GM23338 (cell line): Measurements from ENCODE around the gene HCLS1. TPM values are rescaled to one million over a fixed set of nuclear protein-coding genes. Genes with fewer than 3 reads are reported as not detected.

Experiments
- ATAC-seq: fragments of 200-7000 bp; cut with Tn5 transposase; 3 replicates; pipeline ENCODE4 v1.9.1; 2020
- DNase-seq: peaks from one replicate; pipeline ENCODE4 v3.0.0-alpha.2; 2015; ENCODE audit warnings: low spot score
- H2AFZ ChIP-seq: fragments of 200-600 bp; sonication (generic); 2 replicates; pipeline ENCODE4 v1.8.0; 2016; ENCODE audit warnings: antibody characterized with exemption, mild to moderate bottlenecking, moderate library complexity
- H3F3A ChIP-seq: fragments of 200-600 bp; sonication (generic); replicated peaks from 2 replicates; pipeline ENCODE4 v1.8.0; 2017; ENCODE audit warnings: antibody characterized with exemption, mixed run types, low read depth
- H3K27ac ChIP-seq: fragments of 200-600 bp; sonication (generic); 2 replicates; pipeline ENCODE4 v1.6.1; 2016; ENCODE audit warnings: low read depth
- H3K27me3 ChIP-seq: fragments of 200-600 bp; sonication (generic); 2 replicates; pipeline ENCODE4 v1.8.0; 2016; ENCODE audit warnings: mild to moderate bottlenecking, mixed run types, moderate library complexity; ENCODE audit not compliant: insufficient read depth
- H3K36me3 ChIP-seq: fragments of 200-600 bp; sonication (generic); 2 replicates; pipeline ENCODE4 v1.8.0; 2016; ENCODE audit warnings: mild to moderate bottlenecking; ENCODE audit not compliant: insufficient read depth
- H3K4me1 ChIP-seq: fragments of 200-600 bp; sonication (generic); 2 replicates; pipeline ENCODE4 v1.8.0; 2016; ENCODE audit warnings: mild to moderate bottlenecking, moderate library complexity; ENCODE audit not compliant: insufficient read depth
- H3K4me2 ChIP-seq: fragments of 200-600 bp; sonication (generic); 2 replicates; pipeline ENCODE4 v1.7.1; 2017; ENCODE audit warnings: mixed run types
- H3K4me3 ChIP-seq: fragments of 200-600 bp; sonication (generic); 2 replicates; pipeline ENCODE4 v1.6.1; 2016; ENCODE audit warnings: mixed run types
- H3K79me2 ChIP-seq: fragments of 200-600 bp; sonication (generic); replicated peaks from 2 replicates; pipeline ENCODE4 v1.8.0; 2017; ENCODE audit warnings: mild to moderate bottlenecking; ENCODE audit not compliant: insufficient read depth
- H3K9me2 ChIP-seq: fragments of 200-600 bp; sonication (generic); 2 replicates; pipeline ENCODE4 v1.8.0; 2017; ENCODE audit not compliant: insufficient read depth
- H4K20me1 ChIP-seq: fragments of 200-600 bp; sonication (generic); replicated peaks from 2 replicates; pipeline ENCODE4 v1.8.0; 2017; ENCODE audit warnings: mild to moderate bottlenecking; ENCODE audit not compliant: insufficient read depth
- H3K27ac Mint-ChIP-seq: 2 replicates; pipeline ENCODE4 v1.8.0; 2020; ENCODE audit warnings: inconsistent platforms, mild to moderate bottlenecking, moderate library complexity, mixed read lengths
- H3K27me3 Mint-ChIP-seq: 3 replicates; pipeline ENCODE4 v1.8.0; 2022; ENCODE audit warnings: low read depth, mild to moderate bottlenecking, moderate library complexity, mixed read lengths, inconsistent platforms; ENCODE audit not compliant: insufficient read depth, poor library complexity
- H3K36me3 Mint-ChIP-seq: 3 replicates; pipeline ENCODE4 v1.8.0; 2021; ENCODE audit warnings: low read depth, mild to moderate bottlenecking, inconsistent platforms, moderate library complexity, mixed read lengths
- H3K4me1 Mint-ChIP-seq: 3 replicates; pipeline ENCODE4 v1.8.0; 2020; ENCODE audit warnings: mild to moderate bottlenecking, inconsistent platforms, mixed read lengths
- H3K4me3 Mint-ChIP-seq: 3 replicates; pipeline ENCODE4 v1.8.0; 2021; ENCODE audit warnings: moderate library complexity, mild to moderate bottlenecking, inconsistent platforms, mixed read lengths
- H3K9me3 Mint-ChIP-seq: 3 replicates; pipeline ENCODE4 v1.8.0; 2020; ENCODE audit warnings: moderate library complexity, mild to moderate bottlenecking, inconsistent platforms, mixed read lengths
- EZH2phosphoT487 ChIP-seq: fragments of 200-600 bp; sonication (generic); IDR thresholded peaks from one replicate; pipeline ENCODE4 v1.8.1; 2018; ENCODE audit warnings: antibody characterized with exemption; ENCODE audit not compliant: unreplicated experiment
- POLR2AphosphoS5 ChIP-seq: IDR thresholded peaks from 2 replicates; pipeline ENCODE4 v1.6.1; 2016; ENCODE audit warnings: antibody characterized with exemption, low read depth
- ZNF331 ChIP-seq: fragments of 250-450 bp; sonication (Bioruptor Pico); IDR thresholded peaks from 2 replicates; pipeline ENCODE4 v1.5.0; 2020; ENCODE audit warnings: low read depth, mild to moderate bottlenecking, moderate library complexity
- polyA plus RNA-seq: library from polyadenylated mRNA; unstranded; fragments of >200 nt; fragmentation: Nextera tagmentation; extraction: Ambion mirVana; gene quantifications from 2 replicates; pipeline ENCODE4 v1.2.1, GENCODE V29; 2016
- total RNA-seq: library from RNA; depleted of rRNA; stranded (reverse); fragments of >200 nt; shearing (Covaris generic); gene quantifications from 2 replicates; pipeline ENCODE4 v1.2.3, GENCODE V29; 2014
- TF ChIP-seq, protein P1 (sequence below), 2 experiments: fragments of 200-600 bp in 1 of 2; sonication (generic) in 1 of 2; conservative IDR thresholded peaks; 2 replicates each; pipeline versions ENCODE4 v1.5.1 to v1.6.1; 2016 to 2017; ENCODE audit warnings: antibody characterized with exemption in 2 of 2, low read depth in 2 of 2, mild to moderate bottlenecking in 2 of 2, moderate library complexity in 1 of 2
- TF ChIP-seq, protein P2 (sequence below): IDR thresholded peaks from 2 replicates; pipeline ENCODE4 v1.6.1; 2016; ENCODE audit warnings: antibody characterized with exemption

The HCLS1 gene
- total and polyA plus RNA-seq, 2 experiments from 2014 or later, result 0.66 to 1.1 TPM

DNA sequence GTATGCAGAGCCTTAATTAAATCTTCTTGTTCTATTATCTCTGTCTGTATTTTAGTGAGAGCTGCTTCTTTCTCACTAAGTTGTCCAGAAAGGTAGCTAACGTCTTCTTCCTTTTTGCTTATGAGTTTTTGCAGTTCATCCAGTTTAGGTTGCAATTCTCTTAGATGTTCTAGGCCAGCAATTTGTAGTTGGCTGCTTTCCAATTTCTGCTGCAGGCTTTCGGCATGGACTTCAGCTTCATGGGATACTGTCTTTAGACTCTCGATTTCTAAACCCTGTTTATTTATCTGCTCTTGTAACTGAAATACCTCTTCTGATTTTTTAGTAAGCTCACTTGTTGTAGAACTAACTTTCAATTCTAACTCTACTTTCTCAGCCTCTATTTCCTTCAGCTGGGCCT, 35.5 kb upstream of the HCLS1 start:
- Mint-ChIP-seq H3K27me3 (no peaks in the 10 kb centered on the region), H3K9me3 (no peaks in the 10 kb centered on the region; the same call in 2 of the 3 replicates), H3K4me1 (no peaks in the 10 kb centered on the region; the same call in 2 of the 3 replicates), H3K36me3 (peaks cover 26% of the 10 kb centered on the region), H3K27ac (no peak overlapping the region), H3K4me3 (no peak overlapping the region)
- Histone ChIP-seq H3K4me2 (no peak overlapping the region), H3K4me1 (no peaks in the 10 kb centered on the region), H4K20me1 (no peaks in the 10 kb centered on the region), H3K27ac (no peak overlapping the region), H3K4me3 (no peak overlapping the region), H3F3A (no peaks in the 10 kb centered on the region), H2AFZ (no peak overlapping the region), H3K27me3 (no peaks in the 10 kb centered on the region), H3K36me3 (peaks cover 11% of the 10 kb centered on the region), H3K9me2 (no peaks in the 10 kb centered on the region), H3K79me2 (no peaks in the 10 kb centered on the region)
- no peak for ATAC-seq
- no peak for DNase-seq
- TF ChIP-seq, protein P1, sequence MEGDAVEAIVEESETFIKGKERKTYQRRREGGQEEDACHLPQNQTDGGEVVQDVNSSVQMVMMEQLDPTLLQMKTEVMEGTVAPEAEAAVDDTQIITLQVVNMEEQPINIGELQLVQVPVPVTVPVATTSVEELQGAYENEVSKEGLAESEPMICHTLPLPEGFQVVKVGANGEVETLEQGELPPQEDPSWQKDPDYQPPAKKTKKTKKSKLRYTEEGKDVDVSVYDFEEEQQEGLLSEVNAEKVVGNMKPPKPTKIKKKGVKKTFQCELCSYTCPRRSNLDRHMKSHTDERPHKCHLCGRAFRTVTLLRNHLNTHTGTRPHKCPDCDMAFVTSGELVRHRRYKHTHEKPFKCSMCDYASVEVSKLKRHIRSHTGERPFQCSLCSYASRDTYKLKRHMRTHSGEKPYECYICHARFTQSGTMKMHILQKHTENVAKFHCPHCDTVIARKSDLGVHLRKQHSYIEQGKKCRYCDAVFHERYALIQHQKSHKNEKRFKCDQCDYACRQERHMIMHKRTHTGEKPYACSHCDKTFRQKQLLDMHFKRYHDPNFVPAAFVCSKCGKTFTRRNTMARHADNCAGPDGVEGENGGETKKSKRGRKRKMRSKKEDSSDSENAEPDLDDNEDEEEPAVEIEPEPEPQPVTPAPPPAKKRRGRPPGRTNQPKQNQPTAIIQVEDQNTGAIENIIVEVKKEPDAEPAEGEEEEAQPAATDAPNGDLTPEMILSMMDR (conservative IDR thresholded peaks at IDR 0.05; ENCODE audit: low read depth in 2 of 2), result no peak

DNA sequence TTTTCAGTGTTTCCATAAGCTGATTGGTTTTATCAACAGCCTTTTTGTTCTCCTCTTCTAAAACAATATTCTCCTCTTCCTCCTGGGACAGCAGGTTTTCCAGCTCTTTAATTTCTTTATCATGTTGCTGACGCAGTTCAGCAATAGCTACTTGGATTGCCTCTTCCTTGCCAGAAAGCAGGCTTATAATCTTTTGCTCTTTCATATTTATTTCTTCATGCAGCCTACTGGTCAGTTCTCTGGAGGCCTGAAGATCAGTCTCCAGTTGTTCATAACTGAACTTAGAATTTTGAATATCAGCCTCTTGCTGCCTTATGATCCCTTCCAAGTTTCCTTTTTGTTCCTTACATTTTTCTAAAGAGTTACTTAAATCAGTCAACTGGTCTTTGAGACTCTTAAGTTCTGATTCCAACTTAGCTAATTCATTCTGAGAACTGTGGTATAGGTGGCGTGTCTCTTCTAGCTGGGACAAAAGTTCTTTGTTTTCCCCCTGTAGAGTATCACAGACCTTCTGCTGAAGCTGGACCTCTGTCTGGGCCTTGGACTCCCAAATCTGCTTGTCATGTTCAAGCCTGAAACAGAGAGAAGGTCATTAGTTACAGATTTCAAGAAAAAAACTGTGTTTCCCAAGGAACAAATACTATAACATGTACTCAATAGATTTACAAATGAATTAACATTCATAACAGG, 31.5 kb upstream of the HCLS1 start:
- H3K4me2 ChIP-seq, result no peak overlapping the region
- ATAC-seq, result no peak
- H3K4me1 ChIP-seq, result no peaks in the 10 kb centered on the region
- H3K4me3 ChIP-seq, result no peak overlapping the region
- Mint-ChIP-seq H3K36me3 (peaks cover 41% of the 10 kb centered on the region), H3K4me3 (no peak overlapping the region), H3K4me1 (no peaks in the 10 kb centered on the region; the same call in 2 of the 3 replicates), H3K27me3 (no peaks in the 10 kb centered on the region), H3K27ac (no peak overlapping the region), H3K9me3 (peaks cover 4% of the 10 kb centered on the region; the same call in 2 of the 3 replicates)
- H2AFZ ChIP-seq, result no peak overlapping the region
- H3K79me2 ChIP-seq, result no peaks in the 10 kb centered on the region
- H3F3A ChIP-seq, result no peaks in the 10 kb centered on the region
- TF ChIP-seq, protein P2, sequence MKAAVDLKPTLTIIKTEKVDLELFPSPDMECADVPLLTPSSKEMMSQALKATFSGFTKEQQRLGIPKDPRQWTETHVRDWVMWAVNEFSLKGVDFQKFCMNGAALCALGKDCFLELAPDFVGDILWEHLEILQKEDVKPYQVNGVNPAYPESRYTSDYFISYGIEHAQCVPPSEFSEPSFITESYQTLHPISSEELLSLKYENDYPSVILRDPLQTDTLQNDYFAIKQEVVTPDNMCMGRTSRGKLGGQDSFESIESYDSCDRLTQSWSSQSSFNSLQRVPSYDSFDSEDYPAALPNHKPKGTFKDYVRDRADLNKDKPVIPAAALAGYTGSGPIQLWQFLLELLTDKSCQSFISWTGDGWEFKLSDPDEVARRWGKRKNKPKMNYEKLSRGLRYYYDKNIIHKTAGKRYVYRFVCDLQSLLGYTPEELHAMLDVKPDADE, result no peak
- TF ChIP-seq POLR2AphosphoS5 (no peak), ZNF331 (no peak), EZH2phosphoT487 (no peak)
- TF ChIP-seq, protein P1 (conservative IDR thresholded peaks at IDR 0.05; ENCODE audit: low read depth in 2 of 2), result no peak
- H3K27me3 ChIP-seq, result no peaks in the 10 kb centered on the region
- no peak for DNase-seq
- H3K9me2 ChIP-seq, result no peaks in the 10 kb centered on the region
- H3K27ac ChIP-seq, result no peak overlapping the region
- no peaks in the 10 kb centered on the region for H4K20me1 ChIP-seq
- peaks cover 20% of the 10 kb centered on the region for H3K36me3 ChIP-seq
